H1 (cell line): ENCODE data around the gene MRPL3. TPM values are rescaled to one million over a fixed set of nuclear protein-coding genes. Genes with fewer than 3 reads are reported as not detected.

Source experiments
- CBX8 ChIP-seq: fragments of 300-800, 300-1000 bp; sonication (generic); IDR thresholded peaks from 2 replicates; pipeline ENCODE4 v1.7.1; 2016; ENCODE audit warnings: low read depth, low read length, borderline replicate concordance
- CEBPB ChIP-seq: IDR thresholded peaks from 2 replicates; pipeline ENCODE4 v1.6.1; 2012; ENCODE audit warnings: low read depth, low read length
- polyA plus RNA-seq, 7 experiments: library from polyadenylated mRNA; depleted of rRNA in 3 of 7; stranded (reverse) in 5 of 7; unstranded in 2 of 7; fragments of >200 nt in 5 of 7; fragments of 200-250 nt in 2 of 7; gene quantifications; 1 replicate in 5 of 7; 2 replicates in 1 of 7; 4 replicates in 1 of 7; pipeline versions ENCODE4 v1.2.1 to v1.2.3, GENCODE V29; 2011 to 2013; ENCODE audit warnings: missing spikeins in 2 of 7, mixed read lengths in 2 of 7
- total RNA-seq: library from RNA; stranded (reverse); fragmentation: NEBNext Ultra II Directional; extraction: Animal tissue kit (Norgen Biotek cat#: 25700); gene quantifications from 2 replicates; pipeline ENCODE4 v1.2.1, GENCODE V29; 2021
- TF ChIP-seq, protein P1 (sequence below): fragments of 300-600 bp; sonication (generic); IDR thresholded peaks from 2 replicates; pipeline ENCODE4 v1.7.1; 2012; ENCODE audit warnings: low read length, moderate library complexity, mild to moderate bottlenecking, inconsistent platforms; ENCODE audit not compliant: insufficient replicate concordance
- TF ChIP-seq, protein P2 (sequence below), 3 experiments: IDR thresholded peaks; 1 replicate in 2 of 3; 2 replicates in 1 of 3; pipeline versions ENCODE4 v1.5.1 to v1.6.1; 2011; ENCODE audit warnings: low read length in 3 of 3, mild to moderate bottlenecking in 3 of 3, inconsistent platforms in 2 of 3, low read depth in 1 of 3, moderate library complexity in 1 of 3; ENCODE audit not compliant: insufficient read depth in 1 of 3; ENCODE audit errors: control extremely low read depth in 1 of 3

Gene MRPL3
- total and polyA plus RNA-seq, 2 of the 8 experiments (the other 6 are each of a cell fraction or from before 2014, with no cell fraction given), result 164 to 175 TPM

DNA sequence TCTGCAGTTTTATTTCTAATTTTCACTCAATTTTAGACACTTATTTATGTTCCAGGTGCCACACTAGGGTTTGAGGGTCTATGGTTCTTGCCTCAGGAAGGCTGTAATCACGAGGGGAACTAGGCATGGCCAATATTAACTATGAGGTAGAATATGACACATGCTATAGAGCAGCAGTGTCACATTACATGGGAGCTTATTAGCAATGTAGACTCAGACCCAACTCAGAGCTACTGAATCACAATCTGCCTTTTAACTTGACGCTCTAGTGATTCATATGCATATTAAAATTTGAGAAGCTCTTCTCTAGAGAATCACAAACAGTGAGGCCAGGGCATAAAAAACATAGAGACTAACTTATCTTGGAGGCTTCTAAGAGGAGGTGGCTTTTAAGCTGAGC lies 32.8 kb upstream of the MRPL3 start (continued):
- TF ChIP-seq, protein P1, sequence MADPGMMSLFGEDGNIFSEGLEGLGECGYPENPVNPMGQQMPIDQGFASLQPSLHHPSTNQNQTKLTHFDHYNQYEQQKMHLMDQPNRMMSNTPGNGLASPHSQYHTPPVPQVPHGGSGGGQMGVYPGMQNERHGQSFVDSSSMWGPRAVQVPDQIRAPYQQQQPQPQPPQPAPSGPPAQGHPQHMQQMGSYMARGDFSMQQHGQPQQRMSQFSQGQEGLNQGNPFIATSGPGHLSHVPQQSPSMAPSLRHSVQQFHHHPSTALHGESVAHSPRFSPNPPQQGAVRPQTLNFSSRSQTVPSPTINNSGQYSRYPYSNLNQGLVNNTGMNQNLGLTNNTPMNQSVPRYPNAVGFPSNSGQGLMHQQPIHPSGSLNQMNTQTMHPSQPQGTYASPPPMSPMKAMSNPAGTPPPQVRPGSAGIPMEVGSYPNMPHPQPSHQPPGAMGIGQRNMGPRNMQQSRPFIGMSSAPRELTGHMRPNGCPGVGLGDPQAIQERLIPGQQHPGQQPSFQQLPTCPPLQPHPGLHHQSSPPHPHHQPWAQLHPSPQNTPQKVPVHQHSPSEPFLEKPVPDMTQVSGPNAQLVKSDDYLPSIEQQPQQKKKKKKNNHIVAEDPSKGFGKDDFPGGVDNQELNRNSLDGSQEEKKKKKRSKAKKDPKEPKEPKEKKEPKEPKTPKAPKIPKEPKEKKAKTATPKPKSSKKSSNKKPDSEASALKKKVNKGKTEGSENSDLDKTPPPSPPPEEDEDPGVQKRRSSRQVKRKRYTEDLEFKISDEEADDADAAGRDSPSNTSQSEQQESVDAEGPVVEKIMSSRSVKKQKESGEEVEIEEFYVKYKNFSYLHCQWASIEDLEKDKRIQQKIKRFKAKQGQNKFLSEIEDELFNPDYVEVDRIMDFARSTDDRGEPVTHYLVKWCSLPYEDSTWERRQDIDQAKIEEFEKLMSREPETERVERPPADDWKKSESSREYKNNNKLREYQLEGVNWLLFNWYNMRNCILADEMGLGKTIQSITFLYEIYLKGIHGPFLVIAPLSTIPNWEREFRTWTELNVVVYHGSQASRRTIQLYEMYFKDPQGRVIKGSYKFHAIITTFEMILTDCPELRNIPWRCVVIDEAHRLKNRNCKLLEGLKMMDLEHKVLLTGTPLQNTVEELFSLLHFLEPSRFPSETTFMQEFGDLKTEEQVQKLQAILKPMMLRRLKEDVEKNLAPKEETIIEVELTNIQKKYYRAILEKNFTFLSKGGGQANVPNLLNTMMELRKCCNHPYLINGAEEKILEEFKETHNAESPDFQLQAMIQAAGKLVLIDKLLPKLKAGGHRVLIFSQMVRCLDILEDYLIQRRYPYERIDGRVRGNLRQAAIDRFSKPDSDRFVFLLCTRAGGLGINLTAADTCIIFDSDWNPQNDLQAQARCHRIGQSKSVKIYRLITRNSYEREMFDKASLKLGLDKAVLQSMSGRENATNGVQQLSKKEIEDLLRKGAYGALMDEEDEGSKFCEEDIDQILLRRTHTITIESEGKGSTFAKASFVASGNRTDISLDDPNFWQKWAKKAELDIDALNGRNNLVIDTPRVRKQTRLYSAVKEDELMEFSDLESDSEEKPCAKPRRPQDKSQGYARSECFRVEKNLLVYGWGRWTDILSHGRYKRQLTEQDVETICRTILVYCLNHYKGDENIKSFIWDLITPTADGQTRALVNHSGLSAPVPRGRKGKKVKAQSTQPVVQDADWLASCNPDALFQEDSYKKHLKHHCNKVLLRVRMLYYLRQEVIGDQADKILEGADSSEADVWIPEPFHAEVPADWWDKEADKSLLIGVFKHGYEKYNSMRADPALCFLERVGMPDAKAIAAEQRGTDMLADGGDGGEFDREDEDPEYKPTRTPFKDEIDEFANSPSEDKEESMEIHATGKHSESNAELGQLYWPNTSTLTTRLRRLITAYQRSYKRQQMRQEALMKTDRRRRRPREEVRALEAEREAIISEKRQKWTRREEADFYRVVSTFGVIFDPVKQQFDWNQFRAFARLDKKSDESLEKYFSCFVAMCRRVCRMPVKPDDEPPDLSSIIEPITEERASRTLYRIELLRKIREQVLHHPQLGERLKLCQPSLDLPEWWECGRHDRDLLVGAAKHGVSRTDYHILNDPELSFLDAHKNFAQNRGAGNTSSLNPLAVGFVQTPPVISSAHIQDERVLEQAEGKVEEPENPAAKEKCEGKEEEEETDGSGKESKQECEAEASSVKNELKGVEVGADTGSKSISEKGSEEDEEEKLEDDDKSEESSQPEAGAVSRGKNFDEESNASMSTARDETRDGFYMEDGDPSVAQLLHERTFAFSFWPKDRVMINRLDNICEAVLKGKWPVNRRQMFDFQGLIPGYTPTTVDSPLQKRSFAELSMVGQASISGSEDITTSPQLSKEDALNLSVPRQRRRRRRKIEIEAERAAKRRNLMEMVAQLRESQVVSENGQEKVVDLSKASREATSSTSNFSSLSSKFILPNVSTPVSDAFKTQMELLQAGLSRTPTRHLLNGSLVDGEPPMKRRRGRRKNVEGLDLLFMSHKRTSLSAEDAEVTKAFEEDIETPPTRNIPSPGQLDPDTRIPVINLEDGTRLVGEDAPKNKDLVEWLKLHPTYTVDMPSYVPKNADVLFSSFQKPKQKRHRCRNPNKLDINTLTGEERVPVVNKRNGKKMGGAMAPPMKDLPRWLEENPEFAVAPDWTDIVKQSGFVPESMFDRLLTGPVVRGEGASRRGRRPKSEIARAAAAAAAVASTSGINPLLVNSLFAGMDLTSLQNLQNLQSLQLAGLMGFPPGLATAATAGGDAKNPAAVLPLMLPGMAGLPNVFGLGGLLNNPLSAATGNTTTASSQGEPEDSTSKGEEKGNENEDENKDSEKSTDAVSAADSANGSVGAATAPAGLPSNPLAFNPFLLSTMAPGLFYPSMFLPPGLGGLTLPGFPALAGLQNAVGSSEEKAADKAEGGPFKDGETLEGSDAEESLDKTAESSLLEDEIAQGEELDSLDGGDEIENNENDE, result no peak
- TF ChIP-seq, protein P2, sequence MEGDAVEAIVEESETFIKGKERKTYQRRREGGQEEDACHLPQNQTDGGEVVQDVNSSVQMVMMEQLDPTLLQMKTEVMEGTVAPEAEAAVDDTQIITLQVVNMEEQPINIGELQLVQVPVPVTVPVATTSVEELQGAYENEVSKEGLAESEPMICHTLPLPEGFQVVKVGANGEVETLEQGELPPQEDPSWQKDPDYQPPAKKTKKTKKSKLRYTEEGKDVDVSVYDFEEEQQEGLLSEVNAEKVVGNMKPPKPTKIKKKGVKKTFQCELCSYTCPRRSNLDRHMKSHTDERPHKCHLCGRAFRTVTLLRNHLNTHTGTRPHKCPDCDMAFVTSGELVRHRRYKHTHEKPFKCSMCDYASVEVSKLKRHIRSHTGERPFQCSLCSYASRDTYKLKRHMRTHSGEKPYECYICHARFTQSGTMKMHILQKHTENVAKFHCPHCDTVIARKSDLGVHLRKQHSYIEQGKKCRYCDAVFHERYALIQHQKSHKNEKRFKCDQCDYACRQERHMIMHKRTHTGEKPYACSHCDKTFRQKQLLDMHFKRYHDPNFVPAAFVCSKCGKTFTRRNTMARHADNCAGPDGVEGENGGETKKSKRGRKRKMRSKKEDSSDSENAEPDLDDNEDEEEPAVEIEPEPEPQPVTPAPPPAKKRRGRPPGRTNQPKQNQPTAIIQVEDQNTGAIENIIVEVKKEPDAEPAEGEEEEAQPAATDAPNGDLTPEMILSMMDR (IDR thresholded peaks at IDR 0.05; ENCODE audit: control extremely low read depth in 1 of 3, insufficient read depth in 1 of 3, low read depth in 1 of 3, low read length in 3 of 3), result no peak
- TF ChIP-seq CEBPB, result no peak
- no peak for TF ChIP-seq CBX8
